ENCODE data around the gene EEF1AKMT2.

DNA sequence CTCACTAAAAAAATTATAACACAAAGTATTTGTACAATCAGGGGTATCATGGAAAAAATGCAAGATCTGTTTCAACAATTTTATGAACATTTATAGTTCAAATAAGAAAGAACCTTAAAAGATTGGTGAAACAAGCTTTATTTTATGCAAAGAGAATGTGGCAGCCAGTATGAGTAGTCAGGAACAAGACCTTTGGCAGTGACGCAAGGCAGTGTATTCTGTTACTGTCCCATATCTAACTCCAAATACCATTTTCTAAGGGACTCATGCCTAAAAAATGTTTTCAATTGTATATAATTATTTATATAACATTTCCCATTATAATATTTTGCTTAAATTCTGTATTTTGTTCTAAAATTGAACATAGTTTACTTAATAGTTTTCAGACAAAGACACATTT lies 28.4 kb downstream of the EEF1AKMT2 start:
- TF ChIP-seq POLR2A (IDR thresholded peaks at IDR 0.05), result no peak
- TF ChIP-seq, protein P1, sequence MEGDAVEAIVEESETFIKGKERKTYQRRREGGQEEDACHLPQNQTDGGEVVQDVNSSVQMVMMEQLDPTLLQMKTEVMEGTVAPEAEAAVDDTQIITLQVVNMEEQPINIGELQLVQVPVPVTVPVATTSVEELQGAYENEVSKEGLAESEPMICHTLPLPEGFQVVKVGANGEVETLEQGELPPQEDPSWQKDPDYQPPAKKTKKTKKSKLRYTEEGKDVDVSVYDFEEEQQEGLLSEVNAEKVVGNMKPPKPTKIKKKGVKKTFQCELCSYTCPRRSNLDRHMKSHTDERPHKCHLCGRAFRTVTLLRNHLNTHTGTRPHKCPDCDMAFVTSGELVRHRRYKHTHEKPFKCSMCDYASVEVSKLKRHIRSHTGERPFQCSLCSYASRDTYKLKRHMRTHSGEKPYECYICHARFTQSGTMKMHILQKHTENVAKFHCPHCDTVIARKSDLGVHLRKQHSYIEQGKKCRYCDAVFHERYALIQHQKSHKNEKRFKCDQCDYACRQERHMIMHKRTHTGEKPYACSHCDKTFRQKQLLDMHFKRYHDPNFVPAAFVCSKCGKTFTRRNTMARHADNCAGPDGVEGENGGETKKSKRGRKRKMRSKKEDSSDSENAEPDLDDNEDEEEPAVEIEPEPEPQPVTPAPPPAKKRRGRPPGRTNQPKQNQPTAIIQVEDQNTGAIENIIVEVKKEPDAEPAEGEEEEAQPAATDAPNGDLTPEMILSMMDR (IDR thresholded peaks at IDR 0.05), result no peak
